ENCODE measurements around the gene TCTN1. TPM values are rescaled to one million over a fixed set of nuclear protein-coding genes. Genes with fewer than 3 reads are reported as not detected.

The TCTN1 gene
- total and polyA plus RNA-seq, 2 of the 8 experiments (the other 6 are each of a cell fraction or from before 2014, with no cell fraction given) = 14.7 to 16.4 TPM

DNA sequence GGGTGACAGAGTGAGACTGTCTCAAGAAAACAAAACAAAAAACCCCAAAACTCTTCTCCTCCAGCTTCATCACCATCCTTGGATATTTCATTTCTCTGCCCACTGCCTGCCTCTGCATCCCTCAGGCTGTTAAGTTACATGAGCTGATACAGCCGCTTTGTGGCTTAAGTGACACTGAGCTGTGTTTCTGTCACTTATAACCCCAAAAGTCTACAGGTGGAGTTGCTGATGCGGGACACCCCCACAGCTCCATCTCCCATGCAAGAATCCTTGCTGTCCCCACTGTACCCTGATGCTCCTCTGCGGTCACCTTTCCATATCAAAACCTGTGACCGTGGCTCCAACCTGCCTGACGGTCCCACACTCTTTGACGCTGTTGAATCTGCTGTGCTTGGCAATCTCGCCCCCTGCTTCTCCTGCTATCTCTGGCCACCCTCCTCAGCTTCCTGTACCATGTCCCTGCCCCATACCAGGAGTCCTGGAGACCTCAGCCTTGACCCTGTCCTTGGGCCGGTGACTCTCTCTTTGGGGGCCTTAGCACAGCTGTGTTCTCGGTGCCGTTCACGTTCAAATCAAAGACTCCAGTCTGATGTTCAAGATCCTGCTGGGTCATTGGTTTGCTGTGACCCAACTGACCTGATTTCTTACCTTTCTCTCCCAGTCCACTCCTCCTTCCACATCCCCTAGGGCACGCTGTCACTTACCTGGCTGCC, 54.7 kb downstream of the TCTN1 start:
- no peaks in the 10 kb centered on the region for H3K27me3 ChIP-seq (replicated peaks in 1 of 4; ENCODE audit: control insufficient read depth in 3 of 4, extremely low read depth in 1 of 4, insufficient read depth in 3 of 4, low read length in 3 of 4)
- H3K4me2 ChIP-seq (ENCODE audit: insufficient read depth in 1 of 2, low read depth in 2 of 2, low read length in 2 of 2) = no peak overlapping the region
- H3K27ac ChIP-seq (ENCODE audit: low read depth, low read length) = no peak overlapping the region
- H3K4me1 ChIP-seq (replicated peaks in 1 of 4; ENCODE audit: control insufficient read depth in 3 of 4, insufficient read depth in 4 of 4, low read length in 3 of 4) = peaks cover 0 to 2% (median under 1%) of the 10 kb centered on the region in 4 experiments; a peak in 2 of 7 replicates
- no peaks in the 10 kb centered on the region for H3K79me1 ChIP-seq (ENCODE audit: low read depth, low read length)
- H3K56ac ChIP-seq (replicated peaks; ENCODE audit: insufficient read length, low read depth, low read length) = no peak overlapping the region
- H3K18ac ChIP-seq (ENCODE audit: extremely low read depth, low read length) = no peak overlapping the region
- no peak overlapping the region for H2BK120ac ChIP-seq (replicated peaks; ENCODE audit: low read depth, low read length)
- H4K20me1 ChIP-seq (replicated peaks in 1 of 2; ENCODE audit: control insufficient read depth in 1 of 2, insufficient read depth in 2 of 2, low read length in 2 of 2) = no peaks in the 10 kb centered on the region
- H2BK15ac ChIP-seq (ENCODE audit: low read length) = no peak overlapping the region
- H2BK5ac ChIP-seq (ENCODE audit: low read depth, low read length) = peak overlapping the region; percentile 44; the same call in 1 of the 2 replicates
- no peak for DNase-seq (ENCODE audit: low read depth in 1 of 2, low spot score in 2 of 2)
- no peak overlapping the region for H3K14ac ChIP-seq (ENCODE audit: insufficient read length)
- H3K4ac ChIP-seq (replicated peaks; ENCODE audit: insufficient read length, low read depth, low read length) = no peak overlapping the region
- H3K23ac ChIP-seq (ENCODE audit: insufficient read length) = no peak overlapping the region
- H4K91ac ChIP-seq (replicated peaks; ENCODE audit: insufficient read length, low read length) = no peak overlapping the region
- H4K8ac ChIP-seq (ENCODE audit: extremely low read depth, insufficient read depth, low read length) = peak overlapping the region; percentile 38
- no peak overlapping the region for H3K9ac ChIP-seq (replicated peaks in 1 of 4; ENCODE audit: extremely low read depth in 1 of 4, low read depth in 3 of 4, low read length in 3 of 4)
- H3K9me3 ChIP-seq (ENCODE audit: insufficient read depth in 2 of 2, low read depth in 1 of 2, low read length in 1 of 2) = no peaks in the 10 kb centered on the region
- H3K23me2 ChIP-seq (ENCODE audit: low read depth, low read length) = no peaks in the 10 kb centered on the region
- WGBS, 2 experiments (ENCODE audit: extremely low coverage in 1 of 2, insufficient coverage in 1 of 2, insufficient read length in 1 of 2, insufficient replicate concordance in 2 of 2, low coverage in 1 of 2, low lambda C conversion rate in 2 of 2, missing lambda C conversion rate in 1 of 2) = 95% methylated on average over 12 of the region's 12 CpGs; no CpG with 5 or more reads in 1 of the 2 experiments
- H3K79me2 ChIP-seq (ENCODE audit: control insufficient read depth in 1 of 2, insufficient read depth in 2 of 2, low read length in 2 of 2) = no peaks in the 10 kb centered on the region
- H2BK12ac ChIP-seq (ENCODE audit: low read depth, low read length) = 0 out of 2 replicates have a peak overlapping the region, but pooled peaks have one; percentile 9
- no peak overlapping the region for H3K4me3 ChIP-seq (ENCODE audit: extremely low read depth in 1 of 4, insufficient read depth in 2 of 4, low read depth in 3 of 4, low read length in 4 of 4)
- no peak overlapping the region for H2AFZ ChIP-seq (ENCODE audit: low read length)
- H2BK20ac ChIP-seq (ENCODE audit: low read length) = no peak overlapping the region
- no peak for FAIRE-seq
- H2AK5ac ChIP-seq (ENCODE audit: low read depth, low read length) = 0 out of 2 replicates have a peak overlapping the region, but pooled peaks have one; percentile 13
- ChIA-PET POLR2A (ENCODE audit: partially characterized antibody) (interaction anchor here (0.6 to 2.5 kb wide), 3 partner anchors 18 to 47 kb away, joined by 3 to 6 read pairs (median 3); partner anchors contain the start of gene HVCN1), CTCF (ENCODE audit: partially characterized antibody) (interaction anchor here (1.7 kb wide), 1 partner anchor 10 kb away, joined by 4 read pairs; no protein-coding TSS in a partner anchor)
- H4K5ac ChIP-seq (ENCODE audit: insufficient read length, low read depth, low read length) = no peak overlapping the region
- no peaks in the 10 kb centered on the region for H3K36me3 ChIP-seq (ENCODE audit: control insufficient read depth in 2 of 4, insufficient read depth in 4 of 4, low read length in 3 of 4)
- TF ChIP-seq, protein P1, sequence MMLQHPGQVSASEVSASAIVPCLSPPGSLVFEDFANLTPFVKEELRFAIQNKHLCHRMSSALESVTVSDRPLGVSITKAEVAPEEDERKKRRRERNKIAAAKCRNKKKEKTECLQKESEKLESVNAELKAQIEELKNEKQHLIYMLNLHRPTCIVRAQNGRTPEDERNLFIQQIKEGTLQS (IDR thresholded peaks at IDR 0.05; ENCODE audit: insufficient read depth, low read depth, low read length) = no peak

All from H1 (cell line).